Measurements from ENCODE around the gene PRADC1.

GRCh38 chr2:73265298-73266060 lies 32.4 kb upstream of the PRADC1 start:
- TF ChIP-seq EZH2 (IDR thresholded peaks at IDR 0.05; ENCODE audit: insufficient read depth, poor library complexity, severe bottlenecking) = no peak
- TF ChIP-seq EZH2phosphoT487 (IDR thresholded peaks at IDR 0.05; ENCODE audit: insufficient read depth, low read depth) = no peak

Measured in GM23248 (cell line).